AG09309 (cell line): Measurements from ENCODE around the gene GALNS.

Experiments used
- DNase-seq: peaks from one replicate; pipeline ENCODE4 v3.0.0-alpha.2; 2010; ENCODE audit warnings: low read depth
- H3K4me3 ChIP-seq: 2 replicates; pipeline ENCODE4 v1.5.1; 2011; ENCODE audit warnings: mild to moderate bottlenecking, low read depth, low read length, moderate library complexity; ENCODE audit not compliant: control insufficient read depth
- TF ChIP-seq, protein P1 (sequence below): IDR thresholded peaks from 2 replicates; pipeline ENCODE4 v1.5.1; 2011; ENCODE audit warnings: mild to moderate bottlenecking, low read depth, low read length, inconsistent platforms; ENCODE audit not compliant: insufficient read depth, control insufficient read depth; ENCODE audit errors: missing control alignments

Gene GALNS

GRCh38 chr16:88848557-88848956 is 8.2 kb downstream of the GALNS start:
- TF ChIP-seq, protein P1, sequence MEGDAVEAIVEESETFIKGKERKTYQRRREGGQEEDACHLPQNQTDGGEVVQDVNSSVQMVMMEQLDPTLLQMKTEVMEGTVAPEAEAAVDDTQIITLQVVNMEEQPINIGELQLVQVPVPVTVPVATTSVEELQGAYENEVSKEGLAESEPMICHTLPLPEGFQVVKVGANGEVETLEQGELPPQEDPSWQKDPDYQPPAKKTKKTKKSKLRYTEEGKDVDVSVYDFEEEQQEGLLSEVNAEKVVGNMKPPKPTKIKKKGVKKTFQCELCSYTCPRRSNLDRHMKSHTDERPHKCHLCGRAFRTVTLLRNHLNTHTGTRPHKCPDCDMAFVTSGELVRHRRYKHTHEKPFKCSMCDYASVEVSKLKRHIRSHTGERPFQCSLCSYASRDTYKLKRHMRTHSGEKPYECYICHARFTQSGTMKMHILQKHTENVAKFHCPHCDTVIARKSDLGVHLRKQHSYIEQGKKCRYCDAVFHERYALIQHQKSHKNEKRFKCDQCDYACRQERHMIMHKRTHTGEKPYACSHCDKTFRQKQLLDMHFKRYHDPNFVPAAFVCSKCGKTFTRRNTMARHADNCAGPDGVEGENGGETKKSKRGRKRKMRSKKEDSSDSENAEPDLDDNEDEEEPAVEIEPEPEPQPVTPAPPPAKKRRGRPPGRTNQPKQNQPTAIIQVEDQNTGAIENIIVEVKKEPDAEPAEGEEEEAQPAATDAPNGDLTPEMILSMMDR: no peak
- no peak overlapping the region for H3K4me3 ChIP-seq
- DNase-seq: no peak

DNA sequence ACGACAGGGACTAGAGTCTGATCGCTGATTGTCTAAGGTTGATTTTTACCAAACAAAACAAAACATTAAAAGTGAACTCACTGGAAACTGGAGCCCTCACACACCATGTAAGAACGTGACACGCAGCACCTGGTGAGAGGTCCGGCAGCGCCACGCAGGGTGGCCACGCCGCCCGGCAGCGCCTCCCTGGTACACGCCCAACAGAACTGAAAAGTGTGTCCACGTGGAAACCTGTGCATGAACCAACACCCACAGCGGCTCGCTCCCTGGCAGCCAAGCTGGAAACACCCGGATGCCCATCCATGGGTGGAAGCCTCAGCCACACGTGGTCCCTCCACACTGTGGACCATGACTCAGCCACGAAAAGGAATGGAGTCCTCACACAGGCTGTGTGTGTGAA is 9.1 kb downstream of the GALNS start:
- H3K4me3 ChIP-seq: no peak overlapping the region
- TF ChIP-seq, protein P1: no peak
- no peak for DNase-seq

GRCh38 chr16:88846088-88846487 is 10.7 kb downstream of the GALNS start:
- no peak overlapping the region for H3K4me3 ChIP-seq
- DNase-seq: no peak
- TF ChIP-seq, protein P1: no peak

DNA sequence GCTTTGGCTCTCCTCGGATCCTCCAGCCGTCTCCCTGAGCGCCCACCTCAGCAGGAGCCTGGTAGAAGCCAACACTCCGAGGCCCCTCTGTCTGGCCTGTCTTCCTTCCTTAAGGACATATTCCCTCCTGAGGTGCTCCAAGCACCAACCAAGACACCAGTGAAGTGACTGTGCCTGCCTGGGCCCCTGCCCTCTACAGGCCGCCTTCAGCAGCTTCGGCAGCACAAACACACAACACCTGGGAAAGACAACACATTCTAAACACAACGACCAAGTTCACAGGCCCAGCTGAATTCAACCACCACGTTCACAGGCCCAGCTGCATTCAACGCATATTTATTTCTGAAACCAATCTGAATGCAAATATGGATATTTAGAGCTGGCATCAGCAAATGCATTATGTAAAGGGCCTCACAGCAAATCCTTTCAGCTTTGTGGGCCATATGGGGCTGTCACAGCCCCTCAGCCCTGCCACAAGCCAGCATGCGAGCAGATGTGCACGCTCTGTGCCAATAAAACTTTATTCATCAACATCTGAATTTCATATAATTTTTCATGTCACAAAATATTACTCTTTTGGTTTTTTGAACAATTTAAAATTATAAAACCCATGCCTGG is 12.2 kb downstream of the GALNS start:
- TF ChIP-seq, protein P1: no peak
- no peak for DNase-seq

DNA sequence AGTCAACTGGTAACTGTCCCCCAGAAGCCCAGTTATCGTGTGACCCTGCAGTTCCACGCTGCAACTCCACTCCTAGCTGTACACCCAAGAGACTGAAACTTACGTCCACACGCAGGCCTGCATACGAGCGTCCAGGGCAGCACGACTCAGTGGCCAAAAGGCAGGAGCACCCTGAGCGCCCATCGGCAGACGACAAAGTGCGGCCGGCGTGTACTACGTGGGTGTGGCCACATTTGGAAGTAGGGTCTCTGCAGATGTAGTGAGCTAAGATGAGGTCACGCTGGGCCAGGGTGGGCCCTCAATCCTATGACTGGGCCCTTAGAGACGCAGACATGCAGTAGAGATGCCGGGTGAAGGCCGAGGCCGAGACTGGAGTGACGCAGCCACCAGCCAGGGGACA is 13.5 kb downstream of the GALNS start:
- no peak overlapping the region for H3K4me3 ChIP-seq
- TF ChIP-seq, protein P1: no peak
- DNase-seq: no peak

More for the DNA sequence above, 12.2 kb downstream of the GALNS start:
- H3K4me3 ChIP-seq: no peak overlapping the region

DNA sequence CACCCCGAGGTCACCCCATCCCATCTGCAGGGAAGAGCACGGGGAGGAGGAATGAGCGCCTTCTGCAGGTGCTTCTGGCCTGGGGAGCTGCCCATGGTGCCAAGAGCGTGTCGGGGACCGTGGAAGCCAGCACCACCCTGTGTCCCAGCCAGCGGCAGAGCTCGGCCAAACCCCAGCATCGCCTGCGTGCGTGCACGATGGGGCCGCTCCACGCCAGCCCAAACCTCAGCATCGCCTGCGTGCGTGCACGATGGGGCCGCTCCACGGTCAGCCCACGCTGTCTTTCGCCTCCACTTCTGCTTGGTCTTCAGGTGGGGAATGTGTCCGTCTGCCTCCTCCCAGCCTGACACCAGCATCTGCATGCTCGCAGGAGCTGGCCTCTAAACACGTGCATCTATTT is 13.9 kb downstream of the GALNS start:
- no peak for DNase-seq
- TF ChIP-seq, protein P1: no peak
- no peak overlapping the region for H3K4me3 ChIP-seq
